GM21825 (cell line): ENCODE results near the gene LTB4R.
"Not testable (repeated sequence)": the region's sequence is repeated elsewhere in the genome, so short reads cannot be mapped to it uniquely, and the experiment has no call there.

ENCODE experiments used
- ATAC-seq: cut with Tn5 transposase; IDR thresholded peaks from one replicate; pipeline ENCODE4 v1.9.1; 2021; ENCODE audit warnings: mild to moderate bottlenecking, moderate library complexity; ENCODE audit not compliant: unreplicated experiment

Gene LTB4R

GRCh38 chr14:24317141-24317928 lies 6.0 kb downstream of the LTB4R start:
- no peak for ATAC-seq

GRCh38 chr14:24321212-24321975 lies 10.1 kb downstream of the LTB4R start:
- no peak for ATAC-seq

- ATAC-seq = no peak
These were observed 11.4 kb downstream of the LTB4R start for GRCh38 chr14:24322672-24323071.

GRCh38 chr14:24323341-24323740 lies 12.0 kb downstream of the LTB4R start:
- ATAC-seq = no peak

GRCh38 chr14:24324024-24324423 lies 12.7 kb downstream of the LTB4R start:
- no peak for ATAC-seq

GRCh38 chr14:24325041-24325530 lies 13.8 kb downstream of the LTB4R start:
- no peak for ATAC-seq

- ATAC-seq = no peak
These were observed 14.7 kb downstream of the LTB4R start for GRCh38 chr14:24325963-24326362.

GRCh38 chr14:24327303-24327702 lies 16.0 kb downstream of the LTB4R start:
- no peak for ATAC-seq

GRCh38 chr14:24327914-24328313 lies 16.6 kb downstream of the LTB4R start:
- ATAC-seq = not testable (repeated sequence)

- ATAC-seq = no peak
These were observed 17.9 kb downstream of the LTB4R start for GRCh38 chr14:24329073-24329663.

GRCh38 chr14:24329736-24330135 lies 18.4 kb downstream of the LTB4R start:
- ATAC-seq = no peak

- ATAC-seq = no peak
These were observed 19.8 kb downstream of the LTB4R start for GRCh38 chr14:24330973-24331674.

GRCh38 chr14:24331731-24332267 lies 20.5 kb downstream of the LTB4R start:
- no peak for ATAC-seq

GRCh38 chr14:24332268-24332993 lies 21.1 kb downstream of the LTB4R start:
- ATAC-seq = peak; percentile 82

- no peak for ATAC-seq
These were observed 23.4 kb downstream of the LTB4R start, which contains the start of gene ADCY4 for GRCh38 chr14:24334431-24335291. Gene ADCY4, minus strand, starts transcription at chr14:24335071. Its CDS starts 419 bp downstream, at chr14:24334652.

- no peak for ATAC-seq
These were observed 24.3 kb downstream of the LTB4R start for GRCh38 chr14:24335461-24336171.

GRCh38 chr14:24337144-24337823 lies 26.0 kb downstream of the LTB4R start:
- no peak for ATAC-seq

GRCh38 chr14:24337824-24338175 lies 26.5 kb downstream of the LTB4R start:
- no peak for ATAC-seq
